ENCODE results near the gene NIBAN1.

DNA sequence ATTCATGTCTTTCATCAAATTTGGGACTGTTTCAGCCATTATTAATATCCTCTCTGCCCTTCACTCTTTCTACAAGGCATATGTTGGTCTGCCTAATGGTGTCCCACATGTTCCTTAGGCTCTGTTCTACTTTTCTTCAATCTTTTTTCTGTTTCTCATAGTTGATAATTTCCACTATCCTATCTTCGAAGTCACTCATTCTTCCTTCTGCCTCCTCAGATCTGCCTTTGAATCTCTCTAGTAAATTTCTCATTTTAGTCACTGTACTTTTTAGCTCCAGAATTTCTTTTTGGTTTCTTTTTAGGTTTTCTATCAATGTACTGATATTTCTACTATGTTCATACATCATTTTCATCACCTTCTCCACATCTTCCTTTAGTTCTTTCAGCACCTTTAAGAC lies 20.0 kb upstream of the NIBAN1 start:
- no peak for TF ChIP-seq POLR2A (IDR thresholded peaks at IDR 0.05; ENCODE audit: low read length)
- TF ChIP-seq GATA1 (IDR thresholded peaks at IDR 0.05; ENCODE audit: low read depth, low read length): no peak

Data from erythroblast (primary cell).